CD4-positive, alpha-beta T cell treated with Interleukin-4 for 4 hours (primary cell): Measurements from ENCODE around the gene RHBDF2.

Experiments
- DNase-seq: peaks from one replicate; pipeline ENCODE4 v3.0.0-alpha.2; 2020

The RHBDF2 gene

GRCh38 chr17:76501018-76501826 lies at the start of gene RHBDF2:
Gene RHBDF2 (minus strand): TSS chr17:76501423. CDS start chr17:76481524, 19,899 bp downstream.
- DNase-seq: peak; percentile 92

- no peak for DNase-seq
Observed at GRCh38 chr17:76549539-76549938, 48.3 kb upstream of the RHBDF2 start.

GRCh38 chr17:76549215-76549518 lies 47.9 kb upstream of the RHBDF2 start:
- no peak for DNase-seq

- no peak for DNase-seq
Observed at GRCh38 chr17:76548378-76549214, 47.4 kb upstream of the RHBDF2 start.

- DNase-seq: no peak
Observed at GRCh38 chr17:76547642-76548202, 46.5 kb upstream of the RHBDF2 start.

- DNase-seq: peak; percentile 57
Observed at GRCh38 chr17:76547183-76547641, 46.0 kb upstream of the RHBDF2 start.

GRCh38 chr17:76546556-76547182 lies 45.4 kb upstream of the RHBDF2 start:
- DNase-seq: no peak

- DNase-seq: no peak
Observed at GRCh38 chr17:76545918-76546555, 44.8 kb upstream of the RHBDF2 start.

- DNase-seq: no peak
Observed at GRCh38 chr17:76544546-76545365, 43.5 kb upstream of the RHBDF2 start.

- no peak for DNase-seq
Observed at GRCh38 chr17:76543826-76544545, 42.8 kb upstream of the RHBDF2 start.

- DNase-seq: no peak
Observed at GRCh38 chr17:76543482-76543825, 42.2 kb upstream of the RHBDF2 start.

- DNase-seq: no peak
Observed at GRCh38 chr17:76542984-76543383, 41.8 kb upstream of the RHBDF2 start.

GRCh38 chr17:76542566-76542971 lies 41.3 kb upstream of the RHBDF2 start:
- DNase-seq: no peak

GRCh38 chr17:76541739-76542454 lies 40.7 kb upstream of the RHBDF2 start:
- no peak for DNase-seq

GRCh38 chr17:76540381-76541300 lies 39.4 kb upstream of the RHBDF2 start:
- no peak for DNase-seq

GRCh38 chr17:76539631-76540271 lies 38.5 kb upstream of the RHBDF2 start, which contains the start of gene PRCD:
Gene PRCD (plus strand): TSS chr17:76540044. CDS start chr17:76540142, 98 bp downstream.
- no peak for DNase-seq

- DNase-seq: no peak
Observed at GRCh38 chr17:76538941-76539570, 37.8 kb upstream of the RHBDF2 start.

GRCh38 chr17:76538281-76538931 lies 37.2 kb upstream of the RHBDF2 start:
- DNase-seq: no peak
